Measurements from ENCODE around the gene AIPL1.
A peak's percentile ranks its signal among the peaks of the same experiment; 100 is the strongest.

The AIPL1 gene

GRCh38 chr17:6423931-6424330, 11.0 kb downstream of the AIPL1 start:
- no peaks in the 10 kb centered on the region for H3K36me3 ChIP-seq (ENCODE audit: control insufficient read depth, low read length)
- no peaks in the 10 kb centered on the region for H3K4me1 ChIP-seq (ENCODE audit: control insufficient read depth, low read length)
- no peaks in the 10 kb centered on the region for H3K27me3 ChIP-seq (ENCODE audit: control insufficient read depth, low read length)
- no peaks in the 10 kb centered on the region for H3K79me2 ChIP-seq (ENCODE audit: control insufficient read depth, low read length)
- H3F3A ChIP-seq (ENCODE audit: control insufficient read depth, insufficient read depth), result no peaks in the 10 kb centered on the region
- H4K20me1 ChIP-seq (ENCODE audit: control insufficient read depth, insufficient read depth, low read depth, low read length), result no peaks in the 10 kb centered on the region
- no peak overlapping the region for H3K4me3 ChIP-seq (ENCODE audit: low read length)
- TF ChIP-seq, protein P1, sequence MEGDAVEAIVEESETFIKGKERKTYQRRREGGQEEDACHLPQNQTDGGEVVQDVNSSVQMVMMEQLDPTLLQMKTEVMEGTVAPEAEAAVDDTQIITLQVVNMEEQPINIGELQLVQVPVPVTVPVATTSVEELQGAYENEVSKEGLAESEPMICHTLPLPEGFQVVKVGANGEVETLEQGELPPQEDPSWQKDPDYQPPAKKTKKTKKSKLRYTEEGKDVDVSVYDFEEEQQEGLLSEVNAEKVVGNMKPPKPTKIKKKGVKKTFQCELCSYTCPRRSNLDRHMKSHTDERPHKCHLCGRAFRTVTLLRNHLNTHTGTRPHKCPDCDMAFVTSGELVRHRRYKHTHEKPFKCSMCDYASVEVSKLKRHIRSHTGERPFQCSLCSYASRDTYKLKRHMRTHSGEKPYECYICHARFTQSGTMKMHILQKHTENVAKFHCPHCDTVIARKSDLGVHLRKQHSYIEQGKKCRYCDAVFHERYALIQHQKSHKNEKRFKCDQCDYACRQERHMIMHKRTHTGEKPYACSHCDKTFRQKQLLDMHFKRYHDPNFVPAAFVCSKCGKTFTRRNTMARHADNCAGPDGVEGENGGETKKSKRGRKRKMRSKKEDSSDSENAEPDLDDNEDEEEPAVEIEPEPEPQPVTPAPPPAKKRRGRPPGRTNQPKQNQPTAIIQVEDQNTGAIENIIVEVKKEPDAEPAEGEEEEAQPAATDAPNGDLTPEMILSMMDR (IDR thresholded peaks at IDR 0.05; ENCODE audit: low read depth, low read length, poor library complexity, severe bottlenecking), result no peak
- no peak for TF ChIP-seq EZH2phosphoT487 (IDR thresholded peaks at IDR 0.05; ENCODE audit: borderline replicate concordance, low read length)
- H3K27ac ChIP-seq (ENCODE audit: low read depth, low read length), result no peak overlapping the region
- no peaks in the 10 kb centered on the region for H3K9me2 ChIP-seq (replicated peaks; ENCODE audit: control insufficient read depth, low read length)
- no peaks in the 10 kb centered on the region for H3K9me3 ChIP-seq (ENCODE audit: control insufficient read depth, insufficient read depth, low read length)
- H3K4me2 ChIP-seq (ENCODE audit: low read length), result no peak overlapping the region

- H3K4me2 ChIP-seq (ENCODE audit: low read length), result no peak overlapping the region
- H3K4me3 ChIP-seq (ENCODE audit: low read length), result no peak overlapping the region
- H3K79me2 ChIP-seq (ENCODE audit: control insufficient read depth, low read length), result no peaks in the 10 kb centered on the region
- no peaks in the 10 kb centered on the region for H3K9me3 ChIP-seq (ENCODE audit: control insufficient read depth, insufficient read depth, low read length)
- H3F3A ChIP-seq (ENCODE audit: control insufficient read depth, insufficient read depth), result no peaks in the 10 kb centered on the region
- H3K9me2 ChIP-seq (replicated peaks; ENCODE audit: control insufficient read depth, low read length), result no peaks in the 10 kb centered on the region
- no peak overlapping the region for H3K27ac ChIP-seq (ENCODE audit: low read depth, low read length)
- no peak for TF ChIP-seq EZH2phosphoT487 (IDR thresholded peaks at IDR 0.05; ENCODE audit: borderline replicate concordance, low read length)
- TF ChIP-seq, protein P1 (IDR thresholded peaks at IDR 0.05; ENCODE audit: low read depth, low read length, poor library complexity, severe bottlenecking), result no peak
- no peaks in the 10 kb centered on the region for H4K20me1 ChIP-seq (ENCODE audit: control insufficient read depth, insufficient read depth, low read depth, low read length)
- no peaks in the 10 kb centered on the region for H3K4me1 ChIP-seq (ENCODE audit: control insufficient read depth, low read length)
- H3K27me3 ChIP-seq (ENCODE audit: control insufficient read depth, low read length), result no peaks in the 10 kb centered on the region
- H3K36me3 ChIP-seq (ENCODE audit: control insufficient read depth, low read length), result no peaks in the 10 kb centered on the region
These were observed 12.2 kb downstream of the AIPL1 start for GRCh38 chr17:6422654-6423241.

- H3K4me2 ChIP-seq (ENCODE audit: low read length), result no peak overlapping the region
- no peak overlapping the region for H3K27ac ChIP-seq (ENCODE audit: low read depth, low read length)
These were observed 13.0 kb downstream of the AIPL1 start for GRCh38 chr17:6421700-6422604.

More at GRCh38 chr17:6421700-6422604, 13.0 kb downstream of the AIPL1 start:
- TF ChIP-seq EZH2phosphoT487 (IDR thresholded peaks at IDR 0.05; ENCODE audit: borderline replicate concordance, low read length), result no peak
- TF ChIP-seq, protein P1 (IDR thresholded peaks at IDR 0.05; ENCODE audit: low read depth, low read length, poor library complexity, severe bottlenecking), result peak; percentile 87
- Histone ChIP-seq H3K79me2 (ENCODE audit: control insufficient read depth, low read length) (no peaks in the 10 kb centered on the region), H3K9me2 (replicated peaks; ENCODE audit: control insufficient read depth, low read length) (no peaks in the 10 kb centered on the region), H3K27me3 (ENCODE audit: control insufficient read depth, low read length) (no peaks in the 10 kb centered on the region), H3K4me3 (ENCODE audit: low read length) (no peak overlapping the region), H3F3A (ENCODE audit: control insufficient read depth, insufficient read depth) (no peaks in the 10 kb centered on the region), H4K20me1 (ENCODE audit: control insufficient read depth, insufficient read depth, low read depth, low read length) (no peaks in the 10 kb centered on the region), H3K36me3 (ENCODE audit: control insufficient read depth, low read length) (no peaks in the 10 kb centered on the region), H3K9me3 (ENCODE audit: control insufficient read depth, insufficient read depth, low read length) (no peaks in the 10 kb centered on the region), H3K4me1 (ENCODE audit: control insufficient read depth, low read length) (no peaks in the 10 kb centered on the region)

Measured in DOHH2 (cell line).